ENCODE results near the gene IMMP1L.
"Not testable (repeated sequence)": the region's sequence is repeated elsewhere in the genome, so short reads cannot be mapped to it uniquely, and the experiment has no call there.

The IMMP1L gene

GRCh38 chr11:31499576-31500178 is 9.7 kb downstream of the IMMP1L start:
- no peak for DNase-seq (ENCODE audit: low read depth, low spot score)
- no peak overlapping the region for H3K4me3 ChIP-seq (ENCODE audit: low read depth, low read length)

DNA sequence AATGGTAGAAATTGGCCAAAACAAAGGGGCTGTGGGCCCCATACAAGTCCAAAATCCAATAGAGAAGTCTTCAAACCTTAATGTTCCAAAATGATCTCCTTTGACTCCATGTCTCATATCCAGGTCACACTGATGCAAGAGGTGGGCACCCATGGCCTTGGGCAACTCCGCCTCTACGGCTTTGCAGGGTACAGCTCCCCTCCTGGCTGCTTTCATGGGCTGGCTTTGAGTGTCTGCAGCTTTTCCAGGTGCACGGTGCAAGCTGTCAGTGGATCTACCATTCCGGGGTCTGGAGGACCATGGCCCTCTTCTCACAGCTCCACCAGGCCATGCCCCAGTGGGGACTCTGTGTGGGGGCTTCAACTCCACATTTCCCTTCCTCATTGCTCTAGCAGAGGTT is 15.7 kb downstream of the IMMP1L start:
- H3K4me3 ChIP-seq (ENCODE audit: low read depth, low read length); DNase-seq (ENCODE audit: low read depth, low spot score); POLR2A ChIA-PET: not testable (repeated sequence)
- CTCF ChIA-PET: interaction anchor here (1.4 kb wide), 1 partner anchor 464 kb away, joined by 3 read pairs; no protein-coding TSS in a partner anchor

More at GRCh38 chr11:31499576-31500178, 9.7 kb downstream of the IMMP1L start:
- ChIA-PET CTCF (no interaction called here), POLR2A (interaction anchor here (0.6 kb wide), 1 partner anchor 151 kb away, joined by 3 read pairs; no protein-coding TSS in a partner anchor)
- TF ChIP-seq, protein P1, sequence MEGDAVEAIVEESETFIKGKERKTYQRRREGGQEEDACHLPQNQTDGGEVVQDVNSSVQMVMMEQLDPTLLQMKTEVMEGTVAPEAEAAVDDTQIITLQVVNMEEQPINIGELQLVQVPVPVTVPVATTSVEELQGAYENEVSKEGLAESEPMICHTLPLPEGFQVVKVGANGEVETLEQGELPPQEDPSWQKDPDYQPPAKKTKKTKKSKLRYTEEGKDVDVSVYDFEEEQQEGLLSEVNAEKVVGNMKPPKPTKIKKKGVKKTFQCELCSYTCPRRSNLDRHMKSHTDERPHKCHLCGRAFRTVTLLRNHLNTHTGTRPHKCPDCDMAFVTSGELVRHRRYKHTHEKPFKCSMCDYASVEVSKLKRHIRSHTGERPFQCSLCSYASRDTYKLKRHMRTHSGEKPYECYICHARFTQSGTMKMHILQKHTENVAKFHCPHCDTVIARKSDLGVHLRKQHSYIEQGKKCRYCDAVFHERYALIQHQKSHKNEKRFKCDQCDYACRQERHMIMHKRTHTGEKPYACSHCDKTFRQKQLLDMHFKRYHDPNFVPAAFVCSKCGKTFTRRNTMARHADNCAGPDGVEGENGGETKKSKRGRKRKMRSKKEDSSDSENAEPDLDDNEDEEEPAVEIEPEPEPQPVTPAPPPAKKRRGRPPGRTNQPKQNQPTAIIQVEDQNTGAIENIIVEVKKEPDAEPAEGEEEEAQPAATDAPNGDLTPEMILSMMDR (IDR thresholded peaks at IDR 0.05; ENCODE audit: insufficient read depth, low read length, missing control alignments): no peak

GRCh38 chr11:31493235-31493634 is 16.2 kb downstream of the IMMP1L start:
- TF ChIP-seq, protein P1 (IDR thresholded peaks at IDR 0.05; ENCODE audit: insufficient read depth, low read length, missing control alignments): no peak
- ChIA-PET POLR2A (no interaction called here), CTCF (interaction anchor here (1.4 to 2.6 kb wide), 2 partner anchors 464 kb away, joined by 3 to 22 read pairs; no protein-coding TSS in a partner anchor)
- DNase-seq (ENCODE audit: low read depth, low spot score): no peak
- H3K4me3 ChIP-seq (ENCODE audit: low read depth, low read length): no peak overlapping the region

DNA sequence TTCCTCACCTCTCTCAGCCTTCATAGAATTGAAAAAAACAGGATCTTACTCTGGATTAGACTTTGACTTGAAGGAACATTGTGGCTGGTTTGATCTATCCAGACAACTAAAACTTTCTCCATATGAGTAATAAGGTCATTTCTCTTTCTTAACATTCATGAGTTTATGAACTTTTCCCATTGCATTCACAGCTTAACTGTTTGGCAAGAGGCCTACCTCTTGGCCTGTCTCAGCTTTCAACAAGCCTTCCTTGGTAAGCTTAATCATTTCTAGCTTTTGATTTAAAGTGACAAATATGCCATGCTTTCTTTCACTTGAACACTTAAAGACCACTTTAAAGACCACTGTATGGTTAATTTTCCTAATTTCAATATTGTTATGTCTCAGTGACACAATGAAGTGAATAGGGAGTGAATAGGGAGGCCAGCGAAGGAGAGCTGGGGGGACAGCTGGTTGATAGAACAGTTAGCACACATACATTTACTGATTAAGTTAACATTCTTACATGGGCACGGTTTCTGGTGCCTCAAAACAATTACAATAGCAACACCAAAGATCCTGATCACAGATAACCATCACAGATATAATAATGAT is 17.0 kb downstream of the IMMP1L start:
- ChIA-PET POLR2A (no interaction called here), CTCF (interaction anchor here (1.7 to 2.6 kb wide), 3 partner anchors 378 to 683 kb away, joined by 5 to 22 read pairs (median 14); no protein-coding TSS in a partner anchor)
- DNase-seq (ENCODE audit: low read depth, low spot score): no peak
- no peak overlapping the region for H3K4me3 ChIP-seq (ENCODE audit: low read depth, low read length)
- TF ChIP-seq, protein P1 (IDR thresholded peaks at IDR 0.05; ENCODE audit: insufficient read depth, low read length, missing control alignments): no peak

GRCh38 chr11:31487848-31488247 is 21.6 kb downstream of the IMMP1L start:
- CTCF ChIA-PET: interaction anchor here (0.7 to 2.8 kb wide), 8 partner anchors 11 to 690 kb away, joined by 3 to 32 read pairs (median 5); no protein-coding TSS in a partner anchor
- no peak for DNase-seq (ENCODE audit: low read depth, low spot score)
- POLR2A ChIA-PET: no interaction called here
- TF ChIP-seq, protein P1 (IDR thresholded peaks at IDR 0.05; ENCODE audit: insufficient read depth, low read length, missing control alignments): peak; percentile 26
- H3K4me3 ChIP-seq (ENCODE audit: low read depth, low read length): no peak overlapping the region

DNA sequence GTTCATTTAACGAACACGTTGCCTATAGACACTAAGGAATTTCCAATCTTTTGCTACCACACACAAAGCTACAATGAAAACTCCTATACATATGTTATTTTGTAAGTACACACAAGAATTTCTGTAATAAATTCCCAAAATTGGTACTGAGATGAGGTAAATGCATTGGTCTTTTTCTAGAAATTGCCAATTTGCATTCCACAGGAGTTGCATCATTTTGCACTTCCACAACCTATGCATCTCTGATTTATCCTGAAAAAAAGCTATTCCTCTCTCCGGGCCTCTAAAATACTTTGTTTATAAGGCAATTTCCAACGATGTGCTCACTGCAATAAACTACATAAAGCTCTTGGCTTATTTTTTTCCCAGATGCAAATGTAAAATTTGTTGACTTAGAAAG is 24.9 kb downstream of the IMMP1L start:
- ChIA-PET CTCF (interaction anchor here (1.7 to 4.0 kb wide), 6 partner anchors 386 to 691 kb away, joined by 5 to 23 read pairs (median 8); no protein-coding TSS in a partner anchor), POLR2A (no interaction called here)
- DNase-seq (ENCODE audit: low read depth, low spot score): no peak
- TF ChIP-seq, protein P1 (IDR thresholded peaks at IDR 0.05; ENCODE audit: insufficient read depth, low read length, missing control alignments): no peak
- no peak overlapping the region for H3K4me3 ChIP-seq (ENCODE audit: low read depth, low read length)

Measured in AG04449 (cell line).